GM20000 (cell line): ENCODE results near the gene ARHGAP22.

ENCODE experiments used
- DNase-seq: peaks from one replicate; pipeline ENCODE4 v3.0.0; 2012; ENCODE audit warnings: low spot score
- TF ChIP-seq, protein P1 (sequence below): IDR thresholded peaks from 2 replicates; pipeline ENCODE4 v1.5.1; 2012; ENCODE audit warnings: mild to moderate bottlenecking, control low read depth; ENCODE audit errors: extremely low read depth, missing control alignments

The ARHGAP22 gene

DNA sequence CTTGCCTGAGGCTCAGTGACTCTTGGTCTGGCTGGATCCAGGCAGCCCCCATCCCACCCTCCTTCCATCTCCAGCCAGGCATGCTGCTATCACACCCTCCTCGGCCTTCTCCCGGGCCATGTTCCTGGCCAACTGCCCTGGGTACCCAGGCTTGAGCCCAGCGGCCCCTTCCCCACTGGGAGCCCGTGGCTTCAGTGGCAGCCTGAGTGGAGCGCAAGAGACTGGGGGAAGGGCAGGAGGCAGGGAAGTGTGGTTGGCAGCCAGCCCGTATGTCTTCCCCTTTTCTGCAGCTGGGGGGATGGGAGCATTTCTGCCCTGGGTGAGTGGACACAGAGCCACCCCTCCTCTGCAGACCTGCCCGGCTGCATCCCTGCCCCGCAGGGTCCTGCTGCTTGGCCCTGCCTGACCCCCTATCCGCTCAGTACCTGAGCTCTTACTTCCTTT lies 148.5 kb downstream of the ARHGAP22 start:
- no peak for DNase-seq
- TF ChIP-seq, protein P1, sequence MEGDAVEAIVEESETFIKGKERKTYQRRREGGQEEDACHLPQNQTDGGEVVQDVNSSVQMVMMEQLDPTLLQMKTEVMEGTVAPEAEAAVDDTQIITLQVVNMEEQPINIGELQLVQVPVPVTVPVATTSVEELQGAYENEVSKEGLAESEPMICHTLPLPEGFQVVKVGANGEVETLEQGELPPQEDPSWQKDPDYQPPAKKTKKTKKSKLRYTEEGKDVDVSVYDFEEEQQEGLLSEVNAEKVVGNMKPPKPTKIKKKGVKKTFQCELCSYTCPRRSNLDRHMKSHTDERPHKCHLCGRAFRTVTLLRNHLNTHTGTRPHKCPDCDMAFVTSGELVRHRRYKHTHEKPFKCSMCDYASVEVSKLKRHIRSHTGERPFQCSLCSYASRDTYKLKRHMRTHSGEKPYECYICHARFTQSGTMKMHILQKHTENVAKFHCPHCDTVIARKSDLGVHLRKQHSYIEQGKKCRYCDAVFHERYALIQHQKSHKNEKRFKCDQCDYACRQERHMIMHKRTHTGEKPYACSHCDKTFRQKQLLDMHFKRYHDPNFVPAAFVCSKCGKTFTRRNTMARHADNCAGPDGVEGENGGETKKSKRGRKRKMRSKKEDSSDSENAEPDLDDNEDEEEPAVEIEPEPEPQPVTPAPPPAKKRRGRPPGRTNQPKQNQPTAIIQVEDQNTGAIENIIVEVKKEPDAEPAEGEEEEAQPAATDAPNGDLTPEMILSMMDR, result no peak

DNA sequence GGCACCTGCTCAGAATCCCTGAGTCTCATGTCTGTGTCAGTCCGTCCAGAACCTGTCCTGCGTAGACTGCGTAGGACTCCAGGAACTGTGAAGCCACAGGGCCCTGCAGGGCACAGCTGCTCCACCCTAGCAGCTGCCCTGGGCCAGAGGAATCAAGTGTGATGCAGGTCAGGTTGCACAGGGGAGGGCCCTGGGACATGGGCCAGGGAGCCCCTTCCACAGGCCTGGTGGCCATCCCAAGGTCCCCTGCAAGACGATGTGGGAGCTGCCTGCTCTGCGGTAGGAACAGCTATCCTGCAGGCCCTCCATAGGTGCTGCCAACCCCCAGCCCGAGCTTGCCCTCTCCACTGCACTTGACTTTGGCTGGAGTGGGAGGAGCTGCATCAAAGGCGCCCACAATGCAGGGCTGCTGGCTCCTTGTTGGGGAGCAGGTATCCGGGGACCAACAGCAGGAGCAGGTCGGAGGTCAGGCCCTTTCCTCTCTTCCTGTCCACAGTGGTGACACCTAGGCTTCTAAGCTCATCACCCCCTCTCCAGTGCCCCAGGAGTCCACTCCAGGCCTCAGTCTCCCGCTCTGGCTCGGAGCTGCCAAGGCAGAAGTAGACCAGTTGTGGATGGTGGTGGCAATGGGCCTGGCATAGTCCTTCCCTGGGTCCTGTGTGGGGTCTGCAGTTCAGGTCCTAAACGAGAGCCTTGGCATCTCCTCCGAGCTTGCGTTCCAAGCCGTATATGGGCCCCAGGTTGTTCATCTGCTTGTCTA lies 149.3 kb downstream of the ARHGAP22 start:
- TF ChIP-seq, protein P1, result no peak
- DNase-seq, result peak; percentile 29

DNA sequence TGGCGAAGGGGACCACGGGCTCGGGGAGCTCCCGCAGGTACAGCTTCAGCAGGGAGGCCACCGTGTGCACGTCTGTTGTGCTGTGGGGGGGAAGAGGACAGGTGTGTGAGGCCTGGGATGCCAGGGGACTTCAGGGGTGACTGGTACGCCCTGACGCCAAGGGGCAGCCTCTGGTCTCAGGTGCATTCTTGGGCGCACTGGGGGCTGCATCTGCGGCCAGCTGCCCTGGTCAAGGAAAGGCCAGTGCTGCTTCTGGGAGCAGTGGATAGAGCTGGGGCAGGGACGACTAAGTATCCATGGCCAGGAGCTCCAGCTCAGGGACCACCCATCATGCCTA lies 149.8 kb downstream of the ARHGAP22 start:
- DNase-seq, result peak; percentile 22
- TF ChIP-seq, protein P1, result no peak

DNA sequence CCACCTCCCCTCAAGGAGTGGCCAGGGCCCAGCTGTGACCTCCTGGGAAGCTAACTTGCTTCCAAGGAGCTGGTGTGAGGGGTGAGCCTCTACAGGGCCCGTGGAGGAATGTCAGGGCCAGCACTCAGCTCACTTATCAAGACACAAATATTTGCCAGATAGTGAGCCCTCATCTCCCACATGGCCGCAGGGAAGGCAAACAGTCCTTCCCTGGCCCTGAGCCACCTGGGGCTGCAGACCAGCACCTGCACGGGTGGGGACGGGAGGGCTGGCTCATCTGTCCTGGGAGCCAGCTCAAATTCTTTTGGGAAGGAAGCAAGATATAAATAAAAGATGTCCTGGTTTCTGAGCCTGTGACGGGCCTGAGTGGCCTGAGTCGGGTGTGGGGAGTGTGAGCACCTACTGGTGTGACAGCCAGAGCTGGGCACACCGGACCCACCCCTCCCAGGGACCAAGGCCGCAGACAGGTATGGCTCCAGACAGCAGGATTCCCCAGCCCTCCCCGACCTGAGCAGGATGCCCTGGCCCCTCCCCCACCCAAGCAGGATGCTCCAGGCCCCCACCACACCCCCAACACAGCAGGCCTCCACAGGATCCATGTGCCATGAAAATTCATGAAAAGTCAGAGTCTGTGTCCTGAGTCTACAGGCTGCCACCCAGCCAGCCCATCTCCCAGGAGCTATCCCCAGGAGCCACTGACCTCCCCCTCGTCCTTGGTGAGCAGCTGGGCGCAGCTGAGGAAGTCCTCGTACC lies 150.4 kb downstream of the ARHGAP22 start:
- DNase-seq, result peak; percentile 10
- TF ChIP-seq, protein P1, result no peak

DNA sequence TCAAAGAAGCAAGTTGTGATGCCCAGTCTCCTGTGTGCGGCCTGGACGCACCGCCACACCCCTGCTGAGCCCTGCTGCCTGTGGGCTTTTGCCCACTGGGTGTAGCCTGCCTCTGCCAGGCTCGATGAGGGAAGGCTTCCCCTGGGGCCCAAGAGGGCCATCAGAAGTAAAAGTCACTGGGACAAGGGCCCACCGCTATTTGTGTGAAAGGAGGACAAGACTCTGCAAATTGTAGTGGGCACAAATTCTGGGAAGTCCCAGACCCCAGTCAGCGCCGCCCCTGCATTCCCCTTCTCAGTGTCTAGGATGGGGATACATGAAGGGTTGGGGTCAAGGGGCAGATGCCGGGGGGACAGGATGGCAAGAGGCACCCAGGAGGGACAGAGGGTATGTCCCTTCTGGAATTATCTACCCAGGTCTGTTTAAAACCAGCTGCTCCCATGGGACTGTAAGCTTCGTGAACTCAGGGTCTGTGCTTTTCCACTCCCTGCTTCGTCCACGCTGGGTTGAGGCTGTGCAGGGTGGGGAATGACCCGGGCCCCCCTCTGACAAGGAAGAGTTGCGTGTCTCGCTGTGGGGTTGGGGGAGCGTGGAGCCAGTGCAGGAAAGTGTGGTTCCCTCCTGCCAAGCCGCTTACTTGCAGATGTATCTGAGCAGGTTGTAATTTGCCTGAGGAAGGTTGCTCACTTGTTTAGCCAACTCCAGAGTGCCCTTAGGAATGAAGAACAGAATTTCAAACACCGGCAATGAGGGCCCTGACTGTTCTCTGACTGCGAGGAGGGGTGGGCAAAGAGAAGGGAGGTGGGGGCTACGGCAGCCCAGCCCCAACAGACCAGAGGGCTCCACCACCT lies 151.2 kb downstream of the ARHGAP22 start:
- DNase-seq, result peak; percentile 20
- TF ChIP-seq, protein P1, result no peak

DNA sequence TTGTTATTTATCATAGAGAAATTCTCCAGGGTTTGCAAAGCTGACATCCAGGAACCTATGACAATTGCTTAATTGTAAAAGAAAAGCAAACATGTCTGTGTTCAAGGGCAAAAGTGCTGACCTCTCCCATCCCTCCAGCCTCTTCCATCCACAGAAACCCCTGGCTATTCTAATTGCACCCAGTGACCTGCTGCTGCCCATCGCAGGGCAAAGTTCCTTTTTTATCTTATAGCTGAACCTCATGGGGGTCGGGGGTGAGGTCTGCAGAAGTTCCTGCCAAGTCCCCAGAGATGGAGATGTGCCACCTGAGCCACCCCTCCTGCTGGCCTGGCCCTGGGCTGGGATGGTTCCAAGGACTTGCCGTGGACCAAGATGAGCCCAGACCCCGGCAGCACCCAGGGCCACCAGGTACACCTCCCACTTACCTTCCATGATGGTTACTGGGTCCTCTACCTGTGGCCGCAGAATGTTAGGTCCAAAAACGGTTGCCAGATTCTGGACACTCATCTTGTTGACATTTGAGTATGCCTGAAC lies 151.9 kb downstream of the ARHGAP22 start:
- TF ChIP-seq, protein P1, result no peak
- no peak for DNase-seq
